ENCODE results near the gene TNFSF15.

DNA sequence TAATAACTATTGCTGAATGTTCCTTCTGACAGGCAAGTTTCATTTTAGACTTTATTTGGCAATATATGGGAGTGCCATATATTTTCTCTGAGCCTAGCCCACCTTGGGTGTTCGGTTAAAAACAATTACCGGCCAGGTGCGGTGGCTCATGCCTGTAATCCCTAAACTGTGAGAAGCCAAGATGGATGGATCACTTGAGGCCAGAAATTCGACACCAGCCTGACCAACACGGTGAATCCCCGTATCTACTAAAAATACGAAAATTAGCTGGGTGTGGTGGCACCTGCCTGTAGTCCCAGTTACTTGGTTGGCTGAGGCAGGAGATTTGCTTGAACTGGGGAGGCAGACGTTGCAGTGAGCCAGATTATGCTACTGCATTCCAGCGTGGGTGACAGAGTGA is 47.9 kb downstream of the TNFSF15 start:
- TF ChIP-seq ELK1 (IDR thresholded peaks at IDR 0.05; ENCODE audit: borderline replicate concordance, low read depth, low read length) (no peak), NFE2L2 (IDR thresholded peaks at IDR 0.05; ENCODE audit: low read depth, low read length) (no peak)

Data from IMR-90 (cell line).